ENCODE results near the gene IGSF23. TPM values are rescaled to one million over a fixed set of nuclear protein-coding genes. Genes with fewer than 3 reads are reported as not detected.

IGSF23 gene
- total and polyA plus RNA-seq, 2 experiments from 2014 or later: not detected

GRCh38 chr19:44581288-44581687 is 32.1 kb upstream of the IGSF23 start:
- H3K4me2 ChIP-seq: no peak overlapping the region
- DNase-seq (ENCODE audit: low spot score) (no peak), ATAC-seq (no peak)
- H3K27me3 ChIP-seq (ENCODE audit: insufficient read depth): no peaks in the 10 kb centered on the region
- H3K4me1 ChIP-seq (ENCODE audit: insufficient read depth): no peaks in the 10 kb centered on the region
- no peak overlapping the region for H3K27ac ChIP-seq (ENCODE audit: low read depth)
- Mint-ChIP-seq H3K36me3 (ENCODE audit: low read depth) (peaks cover 8% of the 10 kb centered on the region; the same call in 2 of the 3 replicates), H3K4me3 (no peak overlapping the region), H3K27ac (no peak overlapping the region), H3K27me3 (ENCODE audit: insufficient read depth, low read depth, poor library complexity) (peaks cover 16% of the 10 kb centered on the region), H3K4me1 (no peaks in the 10 kb centered on the region), H3K9me3 (peaks cover 14% of the 10 kb centered on the region; the same call in 2 of the 3 replicates)
- H2AFZ ChIP-seq: no peak overlapping the region
- no peaks in the 10 kb centered on the region for H3K9me2 ChIP-seq (ENCODE audit: insufficient read depth)
- H3K79me2 ChIP-seq (replicated peaks; ENCODE audit: insufficient read depth): no peaks in the 10 kb centered on the region
- TF ChIP-seq ZNF462 (CRISPR knock-in tag; IDR thresholded peaks at IDR 0.05) (no peak), REST (IDR thresholded peaks at IDR 0.05; ENCODE audit: unreplicated experiment) (no peak), JUNB (IDR thresholded peaks at IDR 0.05; ENCODE audit: unreplicated experiment) (no peak), ZNF114 (CRISPR knock-in tag; IDR thresholded peaks at IDR 0.05) (no peak), CREB1 (CRISPR knock-in tag; IDR thresholded peaks at IDR 0.05; ENCODE audit: low read depth) (no peak), POLR2AphosphoS5 (IDR thresholded peaks at IDR 0.05; ENCODE audit: low read depth) (no peak), ZNF331 (CRISPR knock-in tag; IDR thresholded peaks at IDR 0.05; ENCODE audit: low read depth) (no peak), EZH2phosphoT487 (IDR thresholded peaks at IDR 0.05; ENCODE audit: unreplicated experiment) (no peak), CTCF (conservative IDR thresholded peaks at IDR 0.05; ENCODE audit: low read depth in 2 of 2) (no peak), NANOG (IDR thresholded peaks at IDR 0.05; ENCODE audit: borderline replicate concordance) (no peak), ETS1 (IDR thresholded peaks at IDR 0.05) (no peak)
- no peaks in the 10 kb centered on the region for H3F3A ChIP-seq (replicated peaks; ENCODE audit: low read depth)
- no peak overlapping the region for H3K4me3 ChIP-seq
- H4K20me1 ChIP-seq (replicated peaks; ENCODE audit: insufficient read depth): no peaks in the 10 kb centered on the region
- no peaks in the 10 kb centered on the region for H3K36me3 ChIP-seq (ENCODE audit: insufficient read depth)

Data from GM23338 (cell line).